Measurements from ENCODE around the gene WRNIP1. TPM values are rescaled to one million over a fixed set of nuclear protein-coding genes. Genes with fewer than 3 reads are reported as not detected.
"Not testable (repeated sequence)": the region's sequence is repeated elsewhere in the genome, so short reads cannot be mapped to it uniquely, and the experiment has no call there.

WRNIP1 gene
- total RNA-seq, 8 experiments from 2014 or later: 37.7 to 61.2 (median 42.9) TPM

- H3K4me1 ChIP-seq (replicated peaks in 1 of 2): peaks cover 2 to 16% of the 10 kb centered on the region in 2 donors
- in situ Hi-C loops (cut with MboI; ENCODE audit: low pct_unique_long_range_greater_than_20kb in 2 of 9, low sequenced_read_pairs in 9 of 9, unreplicated experiment in 9 of 9): no loop called here
- 56 to 100% (median 88%) methylated on average over 3 to 10 of the region's 11 CpGs for WGBS, 10 experiments
- peak in 1 of 8 experiments; percentile 57 for ATAC-seq (replicated peaks in 6 of 8)
- no peak overlapping the region for H3K27ac ChIP-seq
- no peak overlapping the region for H3K4me3 ChIP-seq
Observed at GRCh38 chr6:2799936-2800527, 34.8 kb downstream of the WRNIP1 start.

GRCh38 chr6:2800552-2801316 is 35.5 kb downstream of the WRNIP1 start:
- no peak overlapping the region for H3K27ac ChIP-seq
- 71 to 100% (median 85%) methylated on average over 1 to 9 of the region's 14 CpGs; no CpG with 5 or more reads in 4 of the 10 experiments for WGBS, 10 experiments
- peaks cover 2 to 16% of the 10 kb centered on the region in 2 donors for H3K4me1 ChIP-seq (replicated peaks in 1 of 2)
- in situ Hi-C loops (cut with MboI; ENCODE audit: low pct_unique_long_range_greater_than_20kb in 2 of 9, low sequenced_read_pairs in 9 of 9, unreplicated experiment in 9 of 9): no loop called here
- no peak for ATAC-seq (replicated peaks in 6 of 8)
- H3K4me3 ChIP-seq: no peak overlapping the region

- in situ Hi-C loops (cut with MboI; ENCODE audit: low pct_unique_long_range_greater_than_20kb in 2 of 9, low sequenced_read_pairs in 9 of 9, unreplicated experiment in 9 of 9); ATAC-seq (replicated peaks in 6 of 8); H3K27ac ChIP-seq; H3K4me3 ChIP-seq: not testable (repeated sequence)
- WGBS, 10 experiments: 80% methylated on average over 1 of the region's 4 CpGs; no CpG with 5 or more reads in 9 of the 10 experiments
- peaks cover 2 to 16% of the 10 kb centered on the region in 2 donors for H3K4me1 ChIP-seq (replicated peaks in 1 of 2)
Observed at GRCh38 chr6:2801687-2802086, 36.5 kb downstream of the WRNIP1 start.

GRCh38 chr6:2802521-2803060 is 37.4 kb downstream of the WRNIP1 start:
- Histone ChIP-seq H3K4me1 (replicated peaks in 1 of 2) (peaks cover 2 to 13% of the 10 kb centered on the region in 2 donors), H3K27ac (no peak overlapping the region), H3K4me3 (no peak overlapping the region)
- 86 to 100% (median 92%) methylated on average over 1 to 4 of the region's 8 CpGs; no CpG with 5 or more reads in 7 of the 10 experiments for WGBS, 10 experiments
- ATAC-seq (replicated peaks in 6 of 8): no peak
- in situ Hi-C loops (cut with MboI; ENCODE audit: low pct_unique_long_range_greater_than_20kb in 2 of 9, low sequenced_read_pairs in 9 of 9, unreplicated experiment in 9 of 9): no loop called here

GRCh38 chr6:2803731-2804429 is 38.7 kb downstream of the WRNIP1 start:
- no peak overlapping the region for H3K27ac ChIP-seq
- no peak for ATAC-seq (replicated peaks in 6 of 8)
- WGBS, 10 experiments: 40 to 100% (median 85%) methylated on average over 1 to 6 of the region's 7 CpGs; no CpG with 5 or more reads in 2 of the 10 experiments
- in situ Hi-C loops (cut with MboI; ENCODE audit: low pct_unique_long_range_greater_than_20kb in 2 of 9, low sequenced_read_pairs in 9 of 9, unreplicated experiment in 9 of 9): no loop called here
- H3K4me3 ChIP-seq: no peak overlapping the region
- peaks cover 0 to under 1% of the 10 kb centered on the region in 2 donors for H3K4me1 ChIP-seq (replicated peaks in 1 of 2)

GRCh38 chr6:2804516-2804915 is 39.3 kb downstream of the WRNIP1 start:
- Histone ChIP-seq H3K4me1 (replicated peaks in 1 of 2) (no peaks in the 10 kb centered on the region), H3K27ac (no peak overlapping the region), H3K4me3 (no peak overlapping the region)
- 76 to 100% (median 92%) methylated on average over 1 to 6 of the region's 6 CpGs; no CpG with 5 or more reads in 3 of the 10 experiments for WGBS, 10 experiments
- no peak for ATAC-seq (replicated peaks in 6 of 8)
- in situ Hi-C loops (cut with MboI; ENCODE audit: low pct_unique_long_range_greater_than_20kb in 2 of 9, low sequenced_read_pairs in 9 of 9, unreplicated experiment in 9 of 9): no loop called here

GRCh38 chr6:2805031-2805430 is 39.8 kb downstream of the WRNIP1 start:
- H3K4me3 ChIP-seq: no peak overlapping the region
- in situ Hi-C loops (cut with MboI; ENCODE audit: low pct_unique_long_range_greater_than_20kb in 2 of 9, low sequenced_read_pairs in 9 of 9, unreplicated experiment in 9 of 9): no loop called here
- no peak for ATAC-seq (replicated peaks in 6 of 8)
- H3K27ac ChIP-seq: no peak overlapping the region
- H3K4me1 ChIP-seq (replicated peaks in 1 of 2): no peaks in the 10 kb centered on the region
- WGBS, 10 experiments: 67 to 100% (median 88%) methylated on average over 1 to 8 of the region's 14 CpGs; no CpG with 5 or more reads in 4 of the 10 experiments

- WGBS, 10 experiments: 29 to 83% (median 80%) methylated on average over 1 to 3 of the region's 3 CpGs; no CpG with 5 or more reads in 4 of the 10 experiments
- Histone ChIP-seq H3K4me3 (no peak overlapping the region), H3K4me1 (replicated peaks in 1 of 2) (no peaks in the 10 kb centered on the region), H3K27ac (no peak overlapping the region)
- in situ Hi-C loops (cut with MboI; ENCODE audit: low pct_unique_long_range_greater_than_20kb in 2 of 9, low sequenced_read_pairs in 9 of 9, unreplicated experiment in 9 of 9): no loop called here
- no peak for ATAC-seq (replicated peaks in 6 of 8)
Observed at GRCh38 chr6:2806644-2807043, 41.5 kb downstream of the WRNIP1 start.

- no peak for ATAC-seq (replicated peaks in 6 of 8)
Observed at GRCh38 chr6:2807342-2808090, 42.3 kb downstream of the WRNIP1 start.

GRCh38 chr6:2809015-2809414 is 43.8 kb downstream of the WRNIP1 start:
- WGBS, 10 experiments: 33 to 100% (median 59%) methylated on average over 1 to 2 of the region's 2 CpGs; no CpG with 5 or more reads in 5 of the 10 experiments
- Histone ChIP-seq H3K4me3 (no peak overlapping the region), H3K27ac (no peak overlapping the region), H3K4me1 (replicated peaks in 1 of 2) (no peaks in the 10 kb centered on the region)
- in situ Hi-C loops (cut with MboI; ENCODE audit: low pct_unique_long_range_greater_than_20kb in 2 of 9, low sequenced_read_pairs in 9 of 9, unreplicated experiment in 9 of 9): no loop called here
- ATAC-seq (replicated peaks in 6 of 8): no peak

More at GRCh38 chr6:2807342-2808090, 42.3 kb downstream of the WRNIP1 start:
- in situ Hi-C loops (cut with MboI; ENCODE audit: low pct_unique_long_range_greater_than_20kb in 2 of 9, low sequenced_read_pairs in 9 of 9, unreplicated experiment in 9 of 9): no loop called here
- Histone ChIP-seq H3K27ac (no peak overlapping the region), H3K4me3 (no peak overlapping the region), H3K4me1 (replicated peaks in 1 of 2) (no peaks in the 10 kb centered on the region)
- 60 to 96% (median 82%) methylated on average over 1 to 9 of the region's 9 CpGs for WGBS, 10 experiments

GRCh38 chr6:2810092-2810671 is 45.0 kb downstream of the WRNIP1 start:
- H3K27ac ChIP-seq: no peak overlapping the region
- H3K4me1 ChIP-seq (replicated peaks in 1 of 2): no peaks in the 10 kb centered on the region
- ATAC-seq (replicated peaks in 6 of 8): peak in 2 of 8 experiments; percentile 93 to 97
- 78 to 100% (median 88%) methylated on average over 1 to 7 of the region's 9 CpGs; no CpG with 5 or more reads in 2 of the 10 experiments for WGBS, 10 experiments
- in situ Hi-C loops (cut with MboI; ENCODE audit: low pct_unique_long_range_greater_than_20kb in 2 of 9, low sequenced_read_pairs in 9 of 9, unreplicated experiment in 9 of 9): no loop called here
- no peak overlapping the region for H3K4me3 ChIP-seq

GRCh38 chr6:2812695-2813094 is 47.5 kb downstream of the WRNIP1 start:
- in situ Hi-C loops (cut with MboI; ENCODE audit: low pct_unique_long_range_greater_than_20kb in 2 of 9, low sequenced_read_pairs in 9 of 9, unreplicated experiment in 9 of 9): no loop called here
- no peak for ATAC-seq (replicated peaks in 6 of 8)
- no peaks in the 10 kb centered on the region for H3K4me1 ChIP-seq (replicated peaks in 1 of 2)
- H3K27ac ChIP-seq: no peak overlapping the region
- no peak overlapping the region for H3K4me3 ChIP-seq
- 40 to 100% (median 82%) methylated on average over 1 to 3 of the region's 3 CpGs for WGBS, 10 experiments
